ENCODE data around the gene SLC6A18.
"Not testable (repeated sequence)": the region's sequence is repeated elsewhere in the genome, so short reads cannot be mapped to it uniquely, and the experiment has no call there.

The SLC6A18 gene

GRCh38 chr5:1275397-1276391 lies 50.5 kb downstream of the SLC6A18 start:
- DNase-seq (ENCODE audit: low read depth in 2 of 2) = not testable (repeated sequence)

- DNase-seq (ENCODE audit: low read depth in 2 of 2) = no peak
Observed at GRCh38 chr5:1276930-1277329, 51.7 kb downstream of the SLC6A18 start.

GRCh38 chr5:1277331-1277730 lies 52.1 kb downstream of the SLC6A18 start:
- DNase-seq (ENCODE audit: low read depth in 2 of 2) = no peak

- no peak for DNase-seq (ENCODE audit: low read depth in 2 of 2)
Observed at GRCh38 chr5:1277781-1278180, 52.6 kb downstream of the SLC6A18 start.

- DNase-seq (ENCODE audit: low read depth in 2 of 2) = no peak
Observed at GRCh38 chr5:1278216-1278615, 53.0 kb downstream of the SLC6A18 start.

- no peak for DNase-seq (ENCODE audit: low read depth in 2 of 2)
Observed at GRCh38 chr5:1278656-1279442, 53.7 kb downstream of the SLC6A18 start.

GRCh38 chr5:1279443-1280151 lies 54.4 kb downstream of the SLC6A18 start:
- DNase-seq (ENCODE audit: low read depth in 2 of 2) = no peak

GRCh38 chr5:1280177-1281037 lies 55.2 kb downstream of the SLC6A18 start:
- no peak for DNase-seq (ENCODE audit: low read depth in 2 of 2)

GRCh38 chr5:1281038-1281882 lies 56.1 kb downstream of the SLC6A18 start:
- no peak for DNase-seq (ENCODE audit: low read depth in 2 of 2)

GRCh38 chr5:1282131-1282992 lies 57.2 kb downstream of the SLC6A18 start:
- DNase-seq (ENCODE audit: low read depth in 2 of 2) = no peak

GRCh38 chr5:1282993-1283728 lies 58.0 kb downstream of the SLC6A18 start:
- not testable (repeated sequence) for DNase-seq (ENCODE audit: low read depth in 2 of 2)

GRCh38 chr5:1283729-1284041 lies 58.5 kb downstream of the SLC6A18 start:
- not testable (repeated sequence) for DNase-seq (ENCODE audit: low read depth in 2 of 2)

GRCh38 chr5:1284336-1284970 lies 59.3 kb downstream of the SLC6A18 start:
- not testable (repeated sequence) for DNase-seq (ENCODE audit: low read depth in 2 of 2)

- DNase-seq (ENCODE audit: low read depth in 2 of 2) = no peak
Observed at GRCh38 chr5:1285141-1285540, 60.0 kb downstream of the SLC6A18 start.

GRCh38 chr5:1285883-1286291 lies 60.7 kb downstream of the SLC6A18 start:
- no peak for DNase-seq (ENCODE audit: low read depth in 2 of 2)

GRCh38 chr5:1288439-1289335 lies 63.5 kb downstream of the SLC6A18 start:
- DNase-seq (ENCODE audit: low read depth in 2 of 2) = no peak

GRCh38 chr5:1289559-1289958 lies 64.4 kb downstream of the SLC6A18 start:
- not testable (repeated sequence) for DNase-seq (ENCODE audit: low read depth in 2 of 2)

Data from stimulated activated CD8-positive, alpha-beta memory T cell treated with anti-CD3 and anti-CD28 coated beads, Interleukin-15, amount 100 ng/mL, for 4 hours (primary cell).